Stimulated activated naive CD8-positive, alpha-beta T cell treated with anti-CD3 and anti-CD28 coated beads, Interleukin-15, amount 100 ng/mL, for 72 hours (primary cell): ENCODE measurements around the gene ABLIM3.

Experiments used
- ATAC-seq: fragments of 150-1000 bp; cut with Tn5 transposase; 2 replicates; pipeline ENCODE4 v1.10.0; 2021; ENCODE audit warnings: mild to moderate bottlenecking, moderate library complexity
- DNase-seq, 2 donors: peaks; one replicate each; pipeline ENCODE4 v3.0.0; 2021 to 2022
- H3K27ac Mint-ChIP-seq, 2 donors: one replicate each; pipeline ENCODE4 v1.8.0; 2022; ENCODE audit warnings: mild to moderate bottlenecking in 2 of 2, mixed read lengths in 2 of 2, moderate library complexity in 2 of 2
- H3K27me3 Mint-ChIP-seq: one replicate; pipeline ENCODE4 v1.8.0; 2022; ENCODE audit warnings: mixed read lengths
- H3K4me1 Mint-ChIP-seq: one replicate; pipeline ENCODE4 v1.8.0; 2022; ENCODE audit warnings: mild to moderate bottlenecking, mixed read lengths
- H3K4me3 Mint-ChIP-seq, 2 donors: one replicate each; pipeline ENCODE4 v1.8.0; 2022; ENCODE audit warnings: mild to moderate bottlenecking in 2 of 2, mixed read lengths in 2 of 2, moderate library complexity in 1 of 2
- H3K9me3 Mint-ChIP-seq, 2 donors: one replicate each; pipeline ENCODE4 v1.8.0; 2022; ENCODE audit warnings: mixed read lengths in 2 of 2

ABLIM3 gene

GRCh38 chr5:149141224-149141956, at the start of gene ABLIM3:
TSS of gene ABLIM3 (plus strand) at chr5:149141493. CDS start at chr5:149142096, 603 bp downstream.
- H3K4me3 Mint-ChIP-seq: peak within 1 kb of the TSS; percentile 36 to 58
- peaks cover 30% of the 10 kb centered on the region for H3K27me3 Mint-ChIP-seq
- ATAC-seq: peak; percentile 92
- H3K9me3 Mint-ChIP-seq: no peaks in the 10 kb centered on the region
- DNase-seq: peak; percentile 76 to 81
- no peak within 1 kb of the TSS for H3K27ac Mint-ChIP-seq
- H3K4me1 Mint-ChIP-seq: peaks cover 6% of the 10 kb centered on the region

GRCh38 chr5:149093625-149094024, 47.7 kb upstream of the ABLIM3 start:
- Mint-ChIP-seq H3K4me3 (no peak overlapping the region), H3K27me3 (peaks cover 28% of the 10 kb centered on the region), H3K27ac (no peak overlapping the region), H3K9me3 (peaks cover 26 to 51% of the 10 kb centered on the region in 2 donors), H3K4me1 (no peaks in the 10 kb centered on the region)
- DNase-seq: no peak
- ATAC-seq: no peak

- peaks cover 26% of the 10 kb centered on the region for H3K27me3 Mint-ChIP-seq
- ATAC-seq (no peak), DNase-seq (no peak)
- H3K27ac Mint-ChIP-seq: no peak overlapping the region
- H3K4me3 Mint-ChIP-seq: no peak overlapping the region
- H3K9me3 Mint-ChIP-seq: peaks cover 40 to 65% of the 10 kb centered on the region in 2 donors
- H3K4me1 Mint-ChIP-seq: no peaks in the 10 kb centered on the region
Observed at GRCh38 chr5:149094996-149095395, 46.3 kb upstream of the ABLIM3 start.

GRCh38 chr5:149099920-149100319, 41.4 kb upstream of the ABLIM3 start:
- peak overlapping the region in 1 of 2 donors; percentile 49 for H3K27ac Mint-ChIP-seq
- H3K27me3 Mint-ChIP-seq: peaks cover 9% of the 10 kb centered on the region
- no peak for ATAC-seq
- H3K4me3 Mint-ChIP-seq: no peak overlapping the region
- H3K9me3 Mint-ChIP-seq: peaks cover 42 to 60% of the 10 kb centered on the region in 2 donors
- no peak for DNase-seq
- no peaks in the 10 kb centered on the region for H3K4me1 Mint-ChIP-seq

- Mint-ChIP-seq H3K4me3 (no peak overlapping the region), H3K9me3 (peaks cover 42 to 56% of the 10 kb centered on the region in 2 donors), H3K4me1 (no peaks in the 10 kb centered on the region), H3K27me3 (peaks cover 9% of the 10 kb centered on the region), H3K27ac (no peak overlapping the region)
- DNase-seq (no peak), ATAC-seq (no peak)
Observed at GRCh38 chr5:149100331-149100730, 41.0 kb upstream of the ABLIM3 start.

GRCh38 chr5:149108651-149109280, 32.5 kb upstream of the ABLIM3 start:
- ATAC-seq: no peak
- Mint-ChIP-seq H3K9me3 (no peaks in the 10 kb centered on the region), H3K4me3 (no peak overlapping the region), H3K4me1 (no peaks in the 10 kb centered on the region), H3K27me3 (peaks cover 11% of the 10 kb centered on the region), H3K27ac (no peak overlapping the region)
- DNase-seq: no peak

GRCh38 chr5:149110406-149110805, 30.9 kb upstream of the ABLIM3 start:
- Mint-ChIP-seq H3K9me3 (no peaks in the 10 kb centered on the region), H3K27ac (no peak overlapping the region), H3K4me1 (no peaks in the 10 kb centered on the region), H3K4me3 (no peak overlapping the region), H3K27me3 (peaks cover 11% of the 10 kb centered on the region)
- no peak for DNase-seq
- ATAC-seq: no peak

- H3K27me3 Mint-ChIP-seq: peaks cover 18% of the 10 kb centered on the region
Observed at GRCh38 chr5:149113669-149114068, 27.6 kb upstream of the ABLIM3 start.

GRCh38 chr5:149114403-149115312, 26.6 kb upstream of the ABLIM3 start:
- peak; percentile 32 to 37 for DNase-seq
- Mint-ChIP-seq H3K27ac (no peak overlapping the region), H3K4me1 (peaks cover 9% of the 10 kb centered on the region), H3K27me3 (peaks cover 18% of the 10 kb centered on the region), H3K4me3 (no peak overlapping the region), H3K9me3 (no peaks in the 10 kb centered on the region)
- peak; percentile 87 for ATAC-seq

More at GRCh38 chr5:149113669-149114068, 27.6 kb upstream of the ABLIM3 start:
- no peak overlapping the region for H3K4me3 Mint-ChIP-seq
- no peak for ATAC-seq
- DNase-seq: no peak
- no peaks in the 10 kb centered on the region for H3K9me3 Mint-ChIP-seq
- peaks cover 9% of the 10 kb centered on the region for H3K4me1 Mint-ChIP-seq
- H3K27ac Mint-ChIP-seq: no peak overlapping the region

GRCh38 chr5:149117970-149118369, 23.3 kb upstream of the ABLIM3 start:
- Mint-ChIP-seq H3K27me3 (peaks cover 15% of the 10 kb centered on the region), H3K9me3 (no peaks in the 10 kb centered on the region), H3K27ac (peak overlapping the region in 1 of 2 donors; percentile 20), H3K4me1 (peaks cover 9% of the 10 kb centered on the region), H3K4me3 (no peak overlapping the region)
- ATAC-seq: peak; percentile 63
- DNase-seq: no peak

GRCh38 chr5:149118463-149118862, 22.8 kb upstream of the ABLIM3 start:
- no peak overlapping the region for H3K4me3 Mint-ChIP-seq
- H3K27me3 Mint-ChIP-seq: peaks cover 15% of the 10 kb centered on the region
- no peak for ATAC-seq

GRCh38 chr5:149121145-149121544, 20.1 kb upstream of the ABLIM3 start:
- ATAC-seq (peak; percentile 28), DNase-seq (no peak)
- H3K27me3 Mint-ChIP-seq: peaks cover 34% of the 10 kb centered on the region
- no peak overlapping the region for H3K27ac Mint-ChIP-seq
- H3K9me3 Mint-ChIP-seq: no peaks in the 10 kb centered on the region
- peaks cover 9% of the 10 kb centered on the region for H3K4me1 Mint-ChIP-seq
- no peak overlapping the region for H3K4me3 Mint-ChIP-seq

More at GRCh38 chr5:149118463-149118862, 22.8 kb upstream of the ABLIM3 start:
- H3K27ac Mint-ChIP-seq: no peak overlapping the region
- no peaks in the 10 kb centered on the region for H3K9me3 Mint-ChIP-seq
- DNase-seq: no peak
- H3K4me1 Mint-ChIP-seq: peaks cover 9% of the 10 kb centered on the region

GRCh38 chr5:149123211-149123610, 18.1 kb upstream of the ABLIM3 start:
- H3K4me3 Mint-ChIP-seq: no peak overlapping the region
- ATAC-seq: no peak
- no peaks in the 10 kb centered on the region for H3K9me3 Mint-ChIP-seq
- no peak overlapping the region for H3K27ac Mint-ChIP-seq
- DNase-seq: no peak
- H3K27me3 Mint-ChIP-seq: peaks cover 27% of the 10 kb centered on the region
- peaks cover 3% of the 10 kb centered on the region for H3K4me1 Mint-ChIP-seq

GRCh38 chr5:149125386-149125891, 15.9 kb upstream of the ABLIM3 start:
- Mint-ChIP-seq H3K27ac (no peak overlapping the region), H3K4me1 (no peaks in the 10 kb centered on the region), H3K4me3 (no peak overlapping the region), H3K9me3 (no peaks in the 10 kb centered on the region), H3K27me3 (peaks cover 27% of the 10 kb centered on the region)
- ATAC-seq: no peak
- DNase-seq: no peak

GRCh38 chr5:149126906-149127305, 14.4 kb upstream of the ABLIM3 start:
- Mint-ChIP-seq H3K27ac (no peak overlapping the region), H3K9me3 (no peaks in the 10 kb centered on the region), H3K27me3 (peaks cover 19% of the 10 kb centered on the region), H3K4me1 (no peaks in the 10 kb centered on the region), H3K4me3 (no peak overlapping the region)
- DNase-seq (no peak), ATAC-seq (no peak)
